Subcutaneous abdominal adipose tissue (tissue), 5 donors: ENCODE results near the gene SEC24B.

Experiments used
- H3K27ac ChIP-seq: one replicate; pipeline ENCODE4 v1.7.0; 2013; ENCODE audit warnings: low read depth, mild to moderate bottlenecking, inconsistent platforms, low read length, moderate library complexity
- H3K27me3 ChIP-seq, 5 donors: one replicate each; pipeline ENCODE4 v1.7.0; 2013; ENCODE audit warnings: low read length in 5 of 5, inconsistent platforms in 1 of 5; ENCODE audit not compliant: control insufficient read depth in 5 of 5, insufficient read depth in 4 of 5
- H3K36me3 ChIP-seq, 5 donors: one replicate each; pipeline ENCODE4 v1.7.0; 2013; ENCODE audit warnings: low read length in 5 of 5; ENCODE audit not compliant: control insufficient read depth in 5 of 5, insufficient read depth in 5 of 5
- H3K4me1 ChIP-seq, 5 donors: one replicate each; pipeline ENCODE4 v1.7.0; 2013; ENCODE audit warnings: low read length in 5 of 5, mild to moderate bottlenecking in 3 of 5, moderate library complexity in 1 of 5; ENCODE audit not compliant: control insufficient read depth in 5 of 5, insufficient read depth in 5 of 5
- H3K4me3 ChIP-seq, 5 donors: one replicate each; pipeline ENCODE4 v1.7.0; 2013; ENCODE audit warnings: low read length in 5 of 5, low read depth in 1 of 5
- H3K9ac ChIP-seq, 5 donors: one replicate each; pipeline ENCODE4 v1.7.0; 2013; ENCODE audit warnings: low read length in 5 of 5, mild to moderate bottlenecking in 4 of 5, moderate library complexity in 3 of 5
- H3K9me3 ChIP-seq, 5 donors: one replicate each; pipeline ENCODE4 v1.7.0; 2013; ENCODE audit warnings: low read length in 5 of 5; ENCODE audit not compliant: control insufficient read depth in 5 of 5
- donor health status: healthy.
- donor health status: healthy.
- donor health status: healthy.
- donor health status: healthy.
- donor health status: healthy.

Gene SEC24B

DNA sequence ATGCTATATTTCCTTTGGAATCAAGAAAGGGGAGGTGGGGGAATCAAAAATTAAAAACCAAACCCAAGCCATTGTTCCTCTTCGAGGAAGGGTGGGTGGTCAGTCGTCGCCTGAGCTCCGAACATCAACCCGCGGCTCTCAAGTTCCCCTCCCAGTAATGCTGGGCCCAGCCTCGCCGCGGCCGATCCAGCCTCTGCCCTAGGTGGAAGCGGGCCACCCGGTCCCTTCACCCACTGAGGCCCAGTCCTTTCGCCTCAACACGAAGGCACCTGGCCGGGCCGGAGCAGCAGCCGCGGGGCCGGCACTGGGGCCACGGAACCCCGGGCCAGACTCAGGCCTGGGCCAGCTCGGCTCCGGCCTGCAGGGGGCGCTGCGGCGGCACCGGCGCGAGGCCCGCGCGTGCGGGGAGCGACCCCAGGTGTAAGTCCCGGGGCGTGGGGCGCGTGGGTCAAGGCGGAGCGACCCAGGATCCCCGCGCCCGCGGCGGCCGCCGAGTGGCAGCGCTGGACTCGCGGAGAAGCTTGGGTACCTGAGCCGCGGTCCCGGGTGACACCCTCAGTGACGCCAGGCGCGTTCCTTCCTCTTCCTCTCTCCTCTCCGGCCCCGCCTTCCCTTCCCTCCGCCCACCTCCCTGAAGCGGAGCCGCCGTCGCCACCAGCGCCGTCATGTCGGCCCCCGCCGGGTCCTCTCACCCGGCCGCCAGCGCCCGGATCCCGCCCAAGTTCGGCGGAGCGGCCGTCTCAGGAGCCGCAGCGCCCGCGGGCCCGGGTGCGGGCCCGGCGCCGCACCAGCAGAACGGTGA lies at the start of gene SEC24B:
Gene SEC24B (plus strand): TSS at position 611 of the 802 bp plus-strand sequence. CDS start 55 bp downstream, at position 666.
- peak within 1 kb of the TSS; percentile 87 to 96 (median 94) for H3K9ac ChIP-seq
- peak within 1 kb of the TSS; percentile 90 for H3K27ac ChIP-seq
- peaks cover 0 to 5% (median 0%) of the 10 kb centered on the region in 5 donors for H3K36me3 ChIP-seq
- H3K27me3 ChIP-seq: no peaks in the 10 kb centered on the region
- H3K4me1 ChIP-seq: peaks cover 4 to 45% (median 41%) of the 10 kb centered on the region in 5 donors
- peak within 1 kb of the TSS; percentile 71 to 87 (median 87) for H3K4me3 ChIP-seq
- no peaks in the 10 kb centered on the region for H3K9me3 ChIP-seq

DNA sequence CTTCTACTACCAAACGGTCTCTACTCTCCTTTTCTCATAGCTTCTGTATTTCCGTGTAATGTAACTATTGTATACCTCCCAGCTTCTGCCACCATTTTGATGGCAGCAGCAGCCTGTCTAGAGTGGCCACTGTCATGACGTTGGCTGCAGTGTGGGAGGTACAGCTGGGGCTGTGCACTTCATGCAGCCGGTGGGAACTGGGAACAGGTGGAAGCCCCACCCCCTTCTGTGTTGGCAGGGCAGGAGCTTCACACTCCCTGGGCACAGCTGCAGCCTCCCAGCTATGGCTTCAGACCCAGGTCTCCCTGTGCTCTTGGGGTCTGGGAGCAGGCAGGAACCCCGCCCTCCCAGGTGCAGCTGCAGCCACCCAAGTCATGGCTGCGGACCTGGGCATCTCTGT lies 49.8 kb upstream of the SEC24B start:
- no peak overlapping the region for H3K9ac ChIP-seq

GRCh38 chr4:109385260-109385659 lies 48.4 kb upstream of the SEC24B start:
- no peak overlapping the region for H3K27ac ChIP-seq
- H3K4me1 ChIP-seq: peaks cover 0 to 5% (median 4%) of the 10 kb centered on the region in 5 donors
- H3K9ac ChIP-seq: no peak overlapping the region
- no peak overlapping the region for H3K4me3 ChIP-seq
- no peaks in the 10 kb centered on the region for H3K36me3 ChIP-seq
- H3K27me3 ChIP-seq: no peaks in the 10 kb centered on the region
- H3K9me3 ChIP-seq: no peaks in the 10 kb centered on the region

More for the DNA sequence above, 49.8 kb upstream of the SEC24B start:
- Histone ChIP-seq H3K27ac (no peak overlapping the region), H3K27me3 (no peaks in the 10 kb centered on the region), H3K4me3 (no peak overlapping the region), H3K4me1 (peaks cover 0 to 5% (median 0%) of the 10 kb centered on the region in 5 donors), H3K36me3 (no peaks in the 10 kb centered on the region), H3K9me3 (no peaks in the 10 kb centered on the region)

- Histone ChIP-seq H3K4me1 (peaks cover 0 to 5% (median 4%) of the 10 kb centered on the region in 5 donors), H3K4me3 (no peak overlapping the region), H3K27ac (no peak overlapping the region), H3K9ac (no peak overlapping the region), H3K9me3 (no peaks in the 10 kb centered on the region), H3K36me3 (no peaks in the 10 kb centered on the region), H3K27me3 (no peaks in the 10 kb centered on the region)
These were observed 44.1 kb upstream of the SEC24B start for GRCh38 chr4:109389369-109390114.

DNA sequence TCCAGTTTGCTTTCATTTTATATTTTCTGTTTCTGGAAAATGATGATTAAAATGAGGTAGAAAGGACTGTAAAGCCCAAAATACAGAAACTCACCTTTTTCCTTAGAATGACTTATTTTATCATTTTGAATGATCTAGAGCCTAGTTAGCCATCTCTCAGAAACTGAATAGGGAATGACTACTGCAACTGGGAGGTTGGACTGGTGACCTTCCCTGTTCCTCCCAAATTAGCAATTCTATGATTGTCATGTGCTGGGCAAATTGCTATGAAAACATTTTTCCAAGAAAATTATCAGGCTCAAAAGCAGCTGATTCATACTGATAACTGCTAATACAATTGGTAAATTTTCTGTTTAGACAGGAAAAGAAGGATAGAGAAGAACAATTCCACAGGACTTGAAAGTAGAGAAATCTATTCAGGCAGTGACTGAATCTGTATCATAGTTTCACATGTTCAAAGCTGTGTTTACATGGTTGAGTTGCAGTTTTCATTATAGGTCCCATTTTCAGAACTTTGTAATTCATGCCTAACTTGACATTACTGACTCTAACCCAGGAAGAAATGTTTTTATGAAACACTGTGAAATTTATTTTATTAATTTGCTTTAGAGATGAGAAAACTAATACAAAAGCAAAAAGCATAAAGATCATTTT lies 43.4 kb upstream of the SEC24B start:
- Histone ChIP-seq H3K4me1 (peaks cover 0 to 4% (median 3%) of the 10 kb centered on the region in 5 donors), H3K9me3 (no peaks in the 10 kb centered on the region), H3K27ac (no peak overlapping the region), H3K27me3 (no peaks in the 10 kb centered on the region), H3K36me3 (no peaks in the 10 kb centered on the region), H3K4me3 (no peak overlapping the region), H3K9ac (no peak overlapping the region)

DNA sequence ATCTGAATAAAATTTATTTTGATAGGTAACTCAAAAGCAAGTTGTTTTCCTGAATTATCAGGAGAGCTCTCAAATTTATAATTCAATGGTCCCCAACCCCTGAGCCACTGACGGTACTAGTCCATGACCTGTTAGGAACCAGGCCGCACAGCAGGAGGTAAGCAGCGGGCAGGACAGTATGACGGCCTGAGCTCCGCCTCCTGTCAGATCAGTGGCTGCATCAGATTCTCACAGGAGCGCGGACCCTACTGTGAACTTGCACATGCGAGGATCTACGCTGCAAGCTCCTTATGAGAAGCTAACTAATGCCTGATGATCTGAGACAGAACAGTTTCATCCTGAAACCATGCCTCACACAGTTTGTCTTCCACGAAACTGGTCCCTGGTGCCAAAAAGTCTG lies 37.9 kb upstream of the SEC24B start:
- H3K4me1 ChIP-seq: peaks cover 0 to 3% (median 0%) of the 10 kb centered on the region in 5 donors
- no peaks in the 10 kb centered on the region for H3K27me3 ChIP-seq
- no peaks in the 10 kb centered on the region for H3K9me3 ChIP-seq
- no peak overlapping the region for H3K9ac ChIP-seq
- H3K27ac ChIP-seq: no peak overlapping the region
- no peaks in the 10 kb centered on the region for H3K36me3 ChIP-seq
- H3K4me3 ChIP-seq: no peak overlapping the region

DNA sequence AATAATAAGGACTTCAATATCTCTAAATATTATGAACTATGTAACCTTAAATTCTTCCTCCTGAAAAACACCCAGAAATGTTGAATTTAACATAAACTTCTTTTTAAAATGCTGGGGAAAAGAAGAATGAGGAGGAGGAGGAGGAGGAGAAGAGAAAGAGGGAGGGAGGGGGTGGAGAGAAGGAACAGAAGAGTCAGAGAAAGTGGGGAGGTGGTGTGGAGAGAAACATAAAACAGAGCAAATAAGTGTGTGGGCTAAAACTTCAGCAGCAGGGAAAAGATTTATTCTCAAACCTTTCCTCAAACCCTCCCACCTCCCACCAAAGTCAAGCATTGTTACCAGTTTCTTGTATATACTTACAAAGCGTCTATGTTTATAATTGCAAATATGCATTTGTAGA lies 34.7 kb upstream of the SEC24B start:
- Histone ChIP-seq H3K27ac (no peak overlapping the region), H3K36me3 (no peaks in the 10 kb centered on the region), H3K9me3 (no peaks in the 10 kb centered on the region), H3K27me3 (no peaks in the 10 kb centered on the region), H3K4me3 (no peak overlapping the region), H3K4me1 (peaks cover 0 to 4% (median 0%) of the 10 kb centered on the region in 5 donors), H3K9ac (no peak overlapping the region)

DNA sequence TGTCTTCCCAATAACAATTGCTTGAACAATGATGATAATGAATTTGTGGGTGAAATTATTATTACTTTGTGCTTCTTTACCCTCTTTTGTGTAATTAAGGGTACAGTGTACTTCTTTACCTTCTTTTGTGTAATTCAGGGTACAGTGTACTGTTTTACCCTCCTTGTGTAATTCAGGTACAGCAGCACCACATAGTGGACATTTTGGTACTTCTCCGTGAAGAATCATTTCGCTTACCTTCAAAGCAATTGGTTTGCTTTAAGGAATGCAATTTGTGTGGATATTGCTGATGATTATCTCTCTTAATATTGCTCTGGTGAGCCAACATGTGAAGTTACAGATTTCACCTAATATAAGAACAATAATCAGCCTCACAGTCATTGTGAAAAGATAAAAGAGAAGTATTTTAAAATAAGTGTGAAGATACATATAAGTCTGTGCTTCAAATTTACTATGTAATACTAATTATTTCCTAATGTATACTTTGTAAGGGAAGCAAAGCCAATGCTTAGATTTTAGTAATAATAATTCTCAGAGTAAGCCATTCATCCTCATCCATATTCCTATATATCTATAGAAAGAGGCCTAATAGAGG lies 27.2 kb upstream of the SEC24B start:
- Histone ChIP-seq H3K27me3 (no peaks in the 10 kb centered on the region), H3K9me3 (no peaks in the 10 kb centered on the region)

GRCh38 chr4:109407027-109407737 lies 26.4 kb upstream of the SEC24B start:
- Histone ChIP-seq H3K36me3 (no peaks in the 10 kb centered on the region), H3K4me1 (peaks cover 0 to 4% (median 4%) of the 10 kb centered on the region in 5 donors), H3K27me3 (no peaks in the 10 kb centered on the region), H3K9ac (no peak overlapping the region), H3K4me3 (no peak overlapping the region), H3K27ac (no peak overlapping the region), H3K9me3 (no peaks in the 10 kb centered on the region)

More for the DNA sequence above, 27.2 kb upstream of the SEC24B start:
- no peaks in the 10 kb centered on the region for H3K36me3 ChIP-seq
- H3K27ac ChIP-seq: no peak overlapping the region
- H3K9ac ChIP-seq: no peak overlapping the region
- no peak overlapping the region for H3K4me3 ChIP-seq
- H3K4me1 ChIP-seq: no peaks in the 10 kb centered on the region
